GM18505 (cell line): ENCODE measurements around the gene AHRR.

Experiments
- ATAC-seq: cut with Tn5 transposase; IDR thresholded peaks from one replicate; pipeline ENCODE4 v1.9.1; 2021; ENCODE audit not compliant: unreplicated experiment
- POLR2A ChIP-seq: IDR thresholded peaks from 4 replicates; pipeline ENCODE4 v1.6.1; 2011; ENCODE audit warnings: borderline replicate concordance; ENCODE audit not compliant: insufficient read depth, insufficient read length; ENCODE audit errors: extremely low read depth

The AHRR gene

DNA sequence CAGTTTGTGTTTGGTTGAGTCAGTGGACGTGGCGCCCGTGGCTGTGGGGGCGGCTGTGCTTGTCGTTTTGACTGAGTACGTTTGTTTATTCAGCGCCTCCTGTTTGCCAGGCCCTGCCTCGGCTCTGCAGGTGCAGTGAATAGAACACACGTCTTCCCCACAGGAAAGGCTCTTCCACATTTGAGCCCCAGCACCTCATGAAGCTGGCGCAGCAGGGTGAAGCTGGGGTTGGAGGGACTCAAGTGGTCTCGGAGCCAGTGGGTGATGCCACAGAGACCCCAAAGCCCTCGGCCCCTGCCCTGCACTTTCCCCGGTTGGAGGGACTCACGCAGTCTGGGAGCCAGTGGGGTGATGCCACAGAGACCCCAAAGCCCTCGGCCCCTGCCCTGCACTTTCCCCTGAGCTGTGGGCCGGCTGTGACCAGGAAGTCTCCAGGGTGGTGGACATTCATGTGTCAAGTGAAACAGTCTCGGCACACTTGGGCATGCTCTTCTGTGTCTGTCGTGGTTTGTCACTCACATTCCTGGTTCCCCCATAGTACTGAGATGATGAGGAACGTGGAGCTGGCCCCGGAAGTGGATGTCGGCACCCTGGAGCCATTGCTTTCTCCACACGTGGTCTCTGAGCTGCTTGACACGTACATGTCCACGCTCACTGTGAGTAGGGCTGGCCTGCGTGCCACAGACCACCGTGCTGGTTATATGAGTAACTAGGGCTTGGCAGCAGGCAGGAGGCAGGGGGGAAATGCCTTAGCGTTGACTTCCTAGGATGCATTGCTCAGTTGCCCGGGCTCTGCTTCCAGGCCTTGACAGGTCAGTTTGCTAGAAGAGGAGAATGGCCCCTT is 135.1 kb downstream of the AHRR start:
- no peak for TF ChIP-seq POLR2A

DNA sequence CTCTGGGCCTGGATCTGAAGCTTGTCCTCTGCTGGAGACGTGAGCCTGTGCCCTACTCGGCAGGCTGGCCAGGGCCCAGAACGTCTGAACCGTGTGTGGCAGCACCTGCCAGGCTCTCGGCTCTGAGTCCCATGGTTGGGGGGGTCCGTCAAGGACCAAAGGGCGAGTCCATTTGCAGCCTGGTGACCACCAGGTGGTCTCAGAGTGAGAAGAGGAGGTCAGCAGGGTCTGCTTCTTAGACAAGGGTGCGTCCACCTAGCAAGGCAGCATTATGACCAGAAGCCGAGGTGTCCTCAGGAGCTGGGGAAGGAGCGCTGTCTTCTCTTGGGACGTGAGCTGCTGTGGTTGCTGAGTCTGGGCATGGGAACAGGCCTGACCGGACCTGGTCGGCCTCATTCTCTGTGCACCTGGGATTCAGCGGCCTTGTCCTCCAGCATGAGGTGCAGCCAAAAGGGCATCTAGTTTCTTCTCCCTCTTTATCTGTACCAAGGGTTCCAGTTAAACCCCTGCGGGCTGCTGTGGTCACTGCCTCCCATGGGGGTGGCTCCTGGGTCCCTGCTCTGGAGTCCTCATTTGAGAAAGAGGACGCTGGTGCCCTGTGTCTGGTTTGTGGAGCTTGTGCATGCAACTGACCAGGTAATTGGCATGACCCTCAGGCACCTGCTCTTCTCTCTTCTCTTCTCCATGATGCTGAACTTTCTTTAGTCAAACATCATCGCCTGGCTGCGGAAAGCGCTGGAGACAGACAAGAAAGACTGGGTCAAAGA is 135.9 kb downstream of the AHRR start:
- no peak for ATAC-seq
- no peak for TF ChIP-seq POLR2A

More for the DNA sequence above, 135.1 kb downstream of the AHRR start:
- ATAC-seq, result no peak

DNA sequence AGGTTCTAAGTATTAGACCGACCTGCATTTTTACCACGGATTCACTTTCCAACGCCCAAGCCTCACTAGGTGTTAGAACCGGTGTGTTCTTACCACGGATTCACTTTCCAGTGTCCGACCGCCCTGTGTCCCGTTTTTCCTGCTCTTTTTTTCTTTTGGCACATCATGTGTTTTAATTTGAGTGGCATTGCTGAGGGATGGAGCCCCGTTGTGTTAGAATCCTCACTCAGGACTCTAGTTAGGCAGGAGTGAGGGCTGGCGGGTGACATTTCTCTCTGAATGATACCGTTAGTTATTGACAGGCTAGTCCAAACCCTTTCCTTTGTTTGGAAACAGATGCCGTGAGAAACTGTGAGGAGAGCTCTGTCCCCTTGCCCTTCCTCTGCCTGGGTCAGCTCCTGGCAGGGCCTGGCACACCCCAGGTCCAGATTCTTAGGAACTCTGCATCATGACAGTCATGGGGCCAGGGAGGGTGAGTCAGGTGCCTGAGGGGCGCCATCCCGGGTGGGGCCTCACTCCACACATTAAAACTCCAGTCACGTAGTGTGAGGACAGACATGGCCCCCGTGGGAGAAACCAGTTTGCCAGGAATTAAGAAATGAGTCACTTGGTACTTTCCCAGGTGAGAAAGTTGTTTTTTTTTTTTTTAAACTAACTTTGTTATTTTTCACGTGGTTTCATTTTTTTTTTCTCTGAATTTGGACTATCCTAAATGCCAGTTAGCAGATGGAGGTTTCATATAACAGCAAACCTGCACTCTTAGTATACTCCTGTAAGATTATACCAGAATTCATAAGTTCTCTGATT is 137.2 kb downstream of the AHRR start:
- no peak for TF ChIP-seq POLR2A
- ATAC-seq, result no peak

DNA sequence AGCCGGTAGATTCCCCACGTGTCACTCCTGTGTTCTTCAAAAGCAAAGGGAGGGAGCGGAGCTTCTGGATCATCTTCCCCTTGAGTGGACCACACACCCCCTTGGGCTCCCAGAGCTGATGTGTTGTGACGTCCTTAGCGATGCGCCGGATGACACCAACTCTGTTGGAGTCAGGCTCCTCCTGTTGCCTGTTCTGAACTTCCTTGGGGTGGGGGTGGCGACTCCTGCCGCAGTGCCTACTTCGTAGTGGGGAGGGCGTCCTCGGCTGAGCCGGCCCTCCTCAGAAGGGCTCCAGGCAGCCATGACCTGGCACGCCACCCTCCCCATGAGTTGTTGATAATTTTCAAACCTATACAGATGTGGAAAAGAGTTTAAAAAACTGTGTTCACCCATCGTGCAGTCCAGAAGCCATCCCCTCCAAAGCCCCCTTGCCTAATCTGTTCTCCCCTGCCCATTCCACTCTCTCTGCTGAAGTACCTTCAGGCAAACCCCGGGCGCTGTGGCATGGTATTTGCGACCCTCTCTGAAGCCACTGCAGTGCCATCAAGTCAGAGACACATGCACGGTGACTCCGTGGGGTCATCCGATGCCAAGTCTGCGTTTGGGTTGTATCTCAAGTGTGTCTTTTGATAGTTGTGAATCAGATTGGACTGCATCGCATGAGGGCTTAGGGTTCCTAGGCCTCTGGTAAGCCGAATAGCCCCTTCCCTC is 138.2 kb downstream of the AHRR start:
- ATAC-seq, result no peak
- TF ChIP-seq POLR2A, result no peak

DNA sequence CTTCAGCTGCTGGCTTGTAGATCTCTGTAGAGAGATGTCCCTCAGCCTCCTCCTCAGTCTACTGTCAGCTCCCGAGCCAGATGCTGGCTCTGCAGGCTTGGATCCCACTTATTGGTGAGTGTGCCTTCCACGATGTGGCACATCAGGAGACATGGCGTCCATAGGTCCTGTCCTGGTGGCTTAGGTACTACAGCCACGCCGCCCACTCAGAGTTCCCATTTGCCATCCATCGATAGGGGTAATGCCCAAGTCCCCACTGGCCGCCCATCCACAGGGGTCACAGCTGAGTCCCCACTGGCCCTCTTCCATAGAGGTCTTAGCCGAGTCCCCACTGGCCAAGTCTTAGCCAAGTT is 138.7 kb downstream of the AHRR start:
- no peak for ATAC-seq
- TF ChIP-seq POLR2A, result no peak

DNA sequence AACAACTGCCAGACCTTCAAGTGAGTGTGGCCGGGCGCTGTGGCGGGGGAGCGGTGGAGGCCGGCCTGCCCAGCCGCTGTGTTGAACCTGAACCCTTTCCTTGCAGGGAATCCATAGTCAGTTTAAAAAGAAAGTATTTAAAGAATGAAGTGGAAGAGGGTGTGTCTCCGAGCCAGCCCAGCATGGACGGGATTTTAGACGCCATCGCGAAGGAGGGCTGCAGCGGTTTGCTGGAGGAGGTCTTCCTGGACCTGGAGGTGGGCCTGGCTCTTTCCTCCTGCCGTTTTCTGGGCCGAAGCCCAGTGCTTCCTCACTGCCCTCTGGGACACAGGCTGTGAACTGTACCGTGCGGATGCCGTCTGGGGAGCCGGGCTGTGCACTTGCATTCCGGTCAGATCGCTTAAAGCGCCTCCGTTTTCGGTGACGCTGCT is 140.6 kb downstream of the AHRR start:
- no peak for TF ChIP-seq POLR2A
- no peak for ATAC-seq

DNA sequence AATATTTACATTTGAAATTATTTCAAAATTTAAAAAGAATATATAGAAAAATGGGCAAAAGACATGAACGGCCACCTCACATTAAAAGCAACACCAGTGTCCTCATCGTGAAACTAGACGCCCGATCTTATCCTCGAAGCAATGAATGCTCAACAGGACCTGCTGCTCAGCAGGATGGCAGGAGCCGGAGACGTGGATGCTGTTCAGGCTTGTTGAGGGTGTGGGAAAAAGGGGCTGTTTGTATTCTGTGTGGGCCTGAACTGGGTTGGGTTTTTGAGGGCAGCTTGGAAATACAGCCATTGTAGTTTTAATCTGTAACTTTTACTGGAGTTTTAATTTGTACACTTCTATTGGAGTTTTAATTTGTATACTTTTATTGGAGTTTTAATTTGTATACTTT is 141.8 kb downstream of the AHRR start:
- no peak for TF ChIP-seq POLR2A
- ATAC-seq, result no peak

DNA sequence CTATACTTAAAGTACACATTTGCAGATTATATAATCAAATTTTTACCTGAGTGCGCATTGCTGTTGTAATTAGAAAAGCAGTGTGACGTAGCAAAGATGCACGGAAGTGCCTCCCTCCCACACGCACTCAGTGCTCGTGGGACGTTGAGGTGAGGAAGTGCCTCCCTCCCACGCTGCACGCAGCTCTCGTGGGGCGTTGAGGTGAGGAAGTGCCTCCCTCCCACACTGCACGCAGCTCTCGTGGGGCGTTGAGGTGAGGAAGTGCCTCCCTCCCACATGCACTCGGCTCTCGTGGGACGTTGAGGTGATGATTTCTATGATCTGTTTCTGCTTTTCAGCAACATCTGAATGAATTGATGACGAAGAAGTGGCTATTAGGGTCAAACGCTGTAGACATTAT is 142.4 kb downstream of the AHRR start:
- ATAC-seq, result no peak
- no peak for TF ChIP-seq POLR2A

DNA sequence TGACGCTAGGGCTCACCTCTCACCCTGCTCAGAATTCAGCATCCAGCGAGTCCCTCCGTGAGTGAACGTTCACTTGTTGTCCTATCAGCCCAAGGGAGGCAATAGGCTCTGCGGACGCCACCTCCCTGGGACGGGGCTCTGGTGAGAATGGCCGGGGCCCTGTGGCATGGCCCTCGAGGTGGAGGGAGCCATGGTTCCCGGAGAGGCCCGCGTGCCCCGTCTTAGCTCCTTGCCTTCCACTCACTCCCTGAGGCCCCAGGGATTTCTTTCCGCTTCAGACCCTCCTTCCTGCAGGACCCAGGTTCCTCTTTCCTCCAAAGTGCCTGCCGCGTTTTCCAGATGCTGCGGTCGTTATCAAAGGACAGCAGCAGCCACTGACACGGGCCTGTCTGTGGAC is 142.9 kb downstream of the AHRR start:
- no peak for ATAC-seq
- no peak for TF ChIP-seq POLR2A

DNA sequence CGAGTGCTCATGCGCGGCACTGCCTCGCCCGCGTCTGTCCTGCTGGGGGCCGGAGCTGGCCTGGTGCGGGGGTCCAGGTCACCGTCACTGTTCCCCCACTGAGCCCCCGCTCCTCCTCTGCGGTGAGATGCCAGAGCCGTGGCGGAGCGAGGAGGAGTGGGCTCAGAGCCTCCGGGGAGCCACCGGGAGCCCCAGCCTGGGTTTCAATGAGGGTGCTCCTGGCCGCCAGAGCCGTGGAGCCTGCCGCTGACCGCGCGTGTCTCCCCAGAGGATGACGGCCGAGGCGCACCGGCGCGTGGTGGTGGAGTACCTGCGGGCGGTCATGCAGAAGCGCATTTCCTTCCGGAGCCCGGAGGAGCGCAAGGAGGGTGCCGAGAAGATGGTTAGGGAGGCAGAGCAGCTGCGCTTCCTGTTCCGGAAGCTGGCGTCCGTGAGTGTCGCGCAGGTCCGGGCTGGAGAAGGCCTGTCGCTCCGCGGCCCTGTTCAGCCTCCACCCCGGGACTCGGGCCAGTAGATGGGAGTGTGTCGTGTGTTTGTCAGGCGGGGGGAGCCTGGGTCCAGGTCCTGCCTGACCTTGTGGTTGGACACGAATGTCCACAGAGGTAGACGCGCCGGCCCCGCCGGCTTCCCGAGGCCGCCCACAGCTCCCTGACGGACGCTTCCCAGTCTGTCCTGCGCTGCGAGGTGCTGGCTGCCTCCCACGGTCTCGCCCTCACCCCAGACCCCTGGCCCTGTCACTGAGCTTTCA is 143.5 kb downstream of the AHRR start:
- no peak for TF ChIP-seq POLR2A
- no peak for ATAC-seq

DNA sequence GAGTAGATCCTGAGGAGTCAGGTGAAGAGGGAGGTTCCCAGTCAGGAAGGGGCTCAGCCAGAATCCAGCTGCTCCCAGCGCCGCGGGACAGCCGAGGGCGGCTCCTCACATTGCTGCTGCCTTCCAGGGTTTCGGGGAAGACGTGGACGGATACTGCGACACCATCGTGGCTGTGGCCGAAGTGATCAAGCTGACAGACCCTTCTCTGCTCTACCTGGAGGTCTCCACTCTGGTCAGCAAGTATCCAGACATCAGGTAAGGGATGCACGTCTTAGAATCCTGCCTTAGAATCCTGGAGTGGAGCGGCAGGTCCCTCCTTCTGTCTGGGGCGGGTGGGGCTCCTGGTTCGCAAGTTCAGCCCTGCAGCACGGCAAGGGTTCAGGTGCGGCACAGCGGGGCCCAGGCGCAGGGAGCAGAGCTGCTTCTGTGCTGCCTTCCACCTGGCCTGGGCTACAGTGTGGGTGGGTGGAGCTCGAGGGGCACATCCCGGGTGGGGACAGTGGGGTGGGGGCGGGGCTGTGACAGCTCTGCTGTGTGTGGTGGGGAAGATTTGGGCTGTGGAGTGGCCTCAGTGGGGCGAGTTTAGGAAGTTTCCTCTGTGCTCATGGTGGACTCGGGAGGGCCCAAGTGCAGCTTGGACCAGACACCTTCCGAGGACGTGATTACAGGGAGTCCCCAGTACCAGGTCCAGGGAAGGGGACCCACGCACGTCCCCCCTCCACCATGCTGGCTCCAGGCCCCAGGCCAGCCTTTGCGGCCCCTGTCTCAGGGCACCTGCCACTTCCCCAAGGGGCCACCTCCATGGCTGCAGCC is 144.3 kb downstream of the AHRR start:
- no peak for ATAC-seq
- TF ChIP-seq POLR2A, result no peak
